Spleen (tissue), 7 donors: ENCODE data around the gene DYSF.
A peak's percentile ranks its signal among the peaks of the same experiment; 100 is the strongest.

Source experiments
- POLR2AphosphoS5 ChIP-seq, 3 donors: sonication (generic); formaldehyde crosslinking; IDR thresholded peaks; one replicate each; pipeline ENCODE4 v1.5.1; 2017; ENCODE audit warnings: antibody characterized with exemption in 3 of 3
- TF ChIP-seq, protein P1 (sequence below), 11 experiments: fragments of 200-600 bp in 7 of 11; fragments of 450-650 bp in 4 of 11; sonication (generic) in 4 of 11; IDR thresholded peaks in 8 of 11; conservative IDR thresholded peaks in 3 of 11; 1 replicate in 7 of 11; 2 replicates in 4 of 11; pipeline versions ENCODE4 v1.4.0 to v1.8.0; 2016 to 2021; ENCODE audit warnings: antibody characterized with exemption in 11 of 11, inconsistent platforms in 4 of 11, mild to moderate bottlenecking in 1 of 11
- donor health status: DM: no; HTN: no; CAD: no; lungs with moderate emphysema.
- donor health status: DM: no; HTN: no; CAD: no.
- donor health status: DM: no; HTN: no; CAD: no.

DNA sequence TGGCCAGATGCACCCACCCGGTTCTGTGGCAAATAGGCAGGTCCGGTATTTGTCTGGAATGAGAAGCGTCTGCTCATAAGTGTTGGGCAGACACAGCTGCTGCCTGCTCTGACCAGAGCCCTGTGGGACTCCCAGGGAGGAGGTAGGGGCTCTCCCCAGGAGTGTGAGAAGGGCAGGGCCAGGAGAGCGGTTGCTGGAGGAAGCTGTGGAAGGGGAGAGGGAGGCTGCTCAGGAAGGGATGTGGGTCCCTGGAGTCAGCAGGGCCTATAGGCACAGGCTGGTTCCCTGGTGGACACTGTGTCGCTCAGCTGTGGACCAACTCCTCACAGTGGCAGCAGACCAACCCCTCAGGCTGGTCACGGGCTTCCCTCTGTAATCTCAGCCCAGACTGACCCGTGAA is 109.2 kb downstream of the DYSF start:
- TF ChIP-seq, protein P1, sequence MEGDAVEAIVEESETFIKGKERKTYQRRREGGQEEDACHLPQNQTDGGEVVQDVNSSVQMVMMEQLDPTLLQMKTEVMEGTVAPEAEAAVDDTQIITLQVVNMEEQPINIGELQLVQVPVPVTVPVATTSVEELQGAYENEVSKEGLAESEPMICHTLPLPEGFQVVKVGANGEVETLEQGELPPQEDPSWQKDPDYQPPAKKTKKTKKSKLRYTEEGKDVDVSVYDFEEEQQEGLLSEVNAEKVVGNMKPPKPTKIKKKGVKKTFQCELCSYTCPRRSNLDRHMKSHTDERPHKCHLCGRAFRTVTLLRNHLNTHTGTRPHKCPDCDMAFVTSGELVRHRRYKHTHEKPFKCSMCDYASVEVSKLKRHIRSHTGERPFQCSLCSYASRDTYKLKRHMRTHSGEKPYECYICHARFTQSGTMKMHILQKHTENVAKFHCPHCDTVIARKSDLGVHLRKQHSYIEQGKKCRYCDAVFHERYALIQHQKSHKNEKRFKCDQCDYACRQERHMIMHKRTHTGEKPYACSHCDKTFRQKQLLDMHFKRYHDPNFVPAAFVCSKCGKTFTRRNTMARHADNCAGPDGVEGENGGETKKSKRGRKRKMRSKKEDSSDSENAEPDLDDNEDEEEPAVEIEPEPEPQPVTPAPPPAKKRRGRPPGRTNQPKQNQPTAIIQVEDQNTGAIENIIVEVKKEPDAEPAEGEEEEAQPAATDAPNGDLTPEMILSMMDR (IDR thresholded peaks at IDR 0.05 in 8 of 11, conservative IDR thresholded peaks at IDR 0.05 in 3 of 11) = no peak
- TF ChIP-seq POLR2AphosphoS5 (IDR thresholded peaks at IDR 0.05) = peak in 1 of 3 donors; percentile 37
